ENCODE measurements around the gene TJP3.
"Not testable (repeated sequence)": the region's sequence is repeated elsewhere in the genome, so short reads cannot be mapped to it uniquely, and the experiment has no call there.

Gene TJP3

GRCh38 chr19:3746371-3747056 is 38.3 kb downstream of the TJP3 start:
- no peak overlapping the region for H3K4me3 ChIP-seq (ENCODE audit: low read depth, low read length)
- TF ChIP-seq POLR2A (IDR thresholded peaks at IDR 0.05; ENCODE audit: extremely low read depth, insufficient read length) (no peak), MAX (IDR thresholded peaks at IDR 0.05; ENCODE audit: low read depth, low read length) (no peak), MYC (IDR thresholded peaks at IDR 0.05; ENCODE audit: low read depth, low read length) (no peak), CTCF (IDR thresholded peaks at IDR 0.05; ENCODE audit: low read depth, low read length) (no peak)
- no peak for DNase-seq (ENCODE audit: low read depth)

GRCh38 chr19:3748965-3749364 is 40.8 kb downstream of the TJP3 start:
- no peak for DNase-seq (ENCODE audit: low read depth)
- H3K4me3 ChIP-seq (ENCODE audit: low read depth, low read length): no peak overlapping the region
- no peak for TF ChIP-seq MAX (IDR thresholded peaks at IDR 0.05; ENCODE audit: low read depth, low read length)
- no peak for TF ChIP-seq MYC (IDR thresholded peaks at IDR 0.05; ENCODE audit: low read depth, low read length)
- TF ChIP-seq CTCF (IDR thresholded peaks at IDR 0.05; ENCODE audit: low read depth, low read length): no peak
- no peak for TF ChIP-seq POLR2A (IDR thresholded peaks at IDR 0.05; ENCODE audit: extremely low read depth, insufficient read length)

GRCh38 chr19:3750211-3750610 is 42.0 kb downstream of the TJP3 start:
- no peak overlapping the region for H3K4me3 ChIP-seq (ENCODE audit: low read depth, low read length)
- TF ChIP-seq CTCF (IDR thresholded peaks at IDR 0.05; ENCODE audit: low read depth, low read length) (no peak), POLR2A (IDR thresholded peaks at IDR 0.05; ENCODE audit: extremely low read depth, insufficient read length) (no peak), MYC (IDR thresholded peaks at IDR 0.05; ENCODE audit: low read depth, low read length) (no peak), MAX (IDR thresholded peaks at IDR 0.05; ENCODE audit: low read depth, low read length) (no peak)

GRCh38 chr19:3751236-3751635 is 43.1 kb downstream of the TJP3 start:
- DNase-seq (ENCODE audit: low read depth): no peak
- no peak overlapping the region for H3K4me3 ChIP-seq (ENCODE audit: low read depth, low read length)
- TF ChIP-seq MAX (IDR thresholded peaks at IDR 0.05; ENCODE audit: low read depth, low read length): no peak
- no peak for TF ChIP-seq CTCF (IDR thresholded peaks at IDR 0.05; ENCODE audit: low read depth, low read length)
- no peak for TF ChIP-seq MYC (IDR thresholded peaks at IDR 0.05; ENCODE audit: low read depth, low read length)
- TF ChIP-seq POLR2A (IDR thresholded peaks at IDR 0.05; ENCODE audit: extremely low read depth, insufficient read length): no peak

More at GRCh38 chr19:3750211-3750610, 42.0 kb downstream of the TJP3 start:
- DNase-seq (ENCODE audit: low read depth): no peak

- H3K4me3 ChIP-seq (ENCODE audit: low read depth, low read length): no peak overlapping the region
- TF ChIP-seq MYC (IDR thresholded peaks at IDR 0.05; ENCODE audit: low read depth, low read length): no peak
- no peak for DNase-seq (ENCODE audit: low read depth)
These were observed 44.3 kb downstream of the TJP3 start for GRCh38 chr19:3752492-3752891.

- H3K4me3 ChIP-seq (ENCODE audit: low read depth, low read length): no peak overlapping the region
- no peak for TF ChIP-seq MAX (IDR thresholded peaks at IDR 0.05; ENCODE audit: low read depth, low read length)
- no peak for TF ChIP-seq MYC (IDR thresholded peaks at IDR 0.05; ENCODE audit: low read depth, low read length)
- TF ChIP-seq POLR2A (IDR thresholded peaks at IDR 0.05; ENCODE audit: extremely low read depth, insufficient read length): no peak
- TF ChIP-seq CTCF (IDR thresholded peaks at IDR 0.05; ENCODE audit: low read depth, low read length): no peak
- no peak for DNase-seq (ENCODE audit: low read depth)
These were observed 45.6 kb downstream of the TJP3 start for GRCh38 chr19:3753631-3754410.

- not testable (repeated sequence) for H3K4me3 ChIP-seq (ENCODE audit: low read depth, low read length)
These were observed 49.5 kb downstream of the TJP3 start for GRCh38 chr19:3757705-3758104.

GRCh38 chr19:3758297-3758696 is 50.1 kb downstream of the TJP3 start:
- DNase-seq (ENCODE audit: low read depth): not testable (repeated sequence)

More at GRCh38 chr19:3757705-3758104, 49.5 kb downstream of the TJP3 start:
- not testable (repeated sequence) for DNase-seq (ENCODE audit: low read depth)

More at GRCh38 chr19:3758297-3758696, 50.1 kb downstream of the TJP3 start:
- H3K4me3 ChIP-seq (ENCODE audit: low read depth, low read length): not testable (repeated sequence)
